GM18498 (cell line): ENCODE measurements around the gene MYO5B.

Source experiments
- ATAC-seq: cut with Tn5 transposase; IDR thresholded peaks from one replicate; pipeline ENCODE4 v1.9.1; 2021; ENCODE audit warnings: mild to moderate bottlenecking, moderate library complexity; ENCODE audit not compliant: unreplicated experiment

The MYO5B gene

DNA sequence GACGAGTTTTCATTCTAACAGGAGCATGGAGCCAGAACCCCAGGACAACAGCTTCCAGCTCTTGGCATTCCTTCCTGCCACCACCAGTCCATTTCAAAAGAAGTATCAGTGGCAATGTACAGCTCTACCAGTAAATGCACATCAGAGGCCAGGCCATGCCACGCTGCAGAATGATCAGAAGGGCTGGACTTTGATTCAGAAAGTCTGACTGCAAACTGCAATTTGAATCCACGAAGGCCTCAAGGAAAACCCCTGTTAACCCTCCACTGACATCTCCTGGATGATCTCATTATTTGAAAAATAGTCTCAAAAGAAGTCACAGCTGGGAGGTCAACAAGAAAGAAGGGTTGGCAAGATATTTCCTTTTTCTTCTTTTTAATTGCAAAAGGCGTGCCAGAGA, 119.2 kb downstream of the MYO5B start:
- no peak for ATAC-seq

DNA sequence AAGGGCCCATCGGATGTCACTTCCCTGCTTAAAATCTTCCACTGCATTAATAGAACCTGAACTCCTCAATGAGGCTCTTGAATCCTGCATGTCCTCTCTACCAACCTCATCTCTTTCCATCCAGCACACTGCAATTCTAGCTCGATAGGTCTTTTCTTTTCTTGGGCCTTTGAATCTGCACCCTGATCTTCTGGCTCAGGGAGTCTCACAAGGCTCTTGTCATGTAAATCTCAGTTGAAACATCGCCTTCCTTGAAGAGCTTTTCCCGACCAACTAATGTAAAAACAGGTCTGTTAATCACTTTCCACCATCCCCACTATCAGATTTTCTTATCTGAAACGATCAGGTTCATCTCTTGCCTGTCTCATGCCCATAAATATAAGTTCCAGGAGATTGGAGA, 120.5 kb downstream of the MYO5B start:
- no peak for ATAC-seq

DNA sequence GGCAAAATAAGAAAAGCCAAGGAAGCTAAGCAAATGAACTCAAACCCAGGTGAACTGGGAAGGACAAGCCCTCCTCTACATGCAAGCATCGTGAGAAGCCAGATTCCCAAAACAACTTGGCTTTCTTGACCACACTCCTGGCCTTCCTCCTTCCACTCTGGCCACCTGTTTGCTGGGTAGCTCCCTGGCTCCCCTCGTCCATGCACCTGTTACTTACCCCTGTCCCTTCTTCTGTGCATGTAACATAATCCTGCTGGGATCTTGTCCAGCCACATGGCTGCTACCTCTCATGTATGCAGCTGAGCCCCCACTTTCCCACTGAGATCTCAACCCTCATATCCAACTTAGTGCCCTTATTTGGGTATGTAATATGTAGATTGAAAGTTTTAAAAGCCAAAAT, 121.6 kb downstream of the MYO5B start:
- ATAC-seq = no peak

DNA sequence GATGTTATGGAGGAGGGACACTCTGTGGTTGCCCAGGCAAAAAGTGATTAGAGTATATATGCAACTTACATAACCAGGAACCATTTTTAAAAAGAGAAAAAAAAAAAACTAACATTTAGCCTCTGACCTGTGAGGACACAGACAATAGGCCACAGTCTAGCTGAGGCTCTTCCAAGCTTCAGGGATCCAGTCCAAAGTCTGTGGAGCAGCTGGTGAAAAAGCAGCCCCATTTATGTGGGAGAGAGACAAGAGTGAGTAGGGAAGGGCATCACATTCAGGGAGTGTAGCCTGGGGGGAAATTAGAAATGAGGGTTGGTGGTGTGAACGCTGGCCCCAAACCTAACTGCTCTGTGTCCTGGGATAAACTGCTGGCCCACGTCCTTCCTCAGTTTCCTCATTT, 122.8 kb downstream of the MYO5B start:
- ATAC-seq = no peak

DNA sequence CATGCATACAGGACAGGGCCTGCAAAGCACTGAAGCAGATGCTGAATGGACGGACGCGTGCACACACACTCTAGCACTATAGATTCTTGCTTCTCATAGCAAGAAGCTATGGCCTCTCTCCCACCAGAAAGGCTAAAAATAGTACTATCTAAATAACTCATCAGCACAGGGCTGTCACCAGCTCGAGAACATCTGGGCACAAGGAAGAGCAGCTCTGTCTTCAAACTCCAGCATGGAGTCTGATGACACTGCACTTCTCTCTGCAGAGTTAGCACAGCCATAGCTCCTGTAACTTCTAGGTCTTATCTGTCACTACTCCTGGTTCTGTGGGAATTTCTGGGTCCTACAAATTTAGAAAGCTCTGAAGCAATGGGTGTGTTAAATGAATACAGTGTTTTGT, 123.5 kb downstream of the MYO5B start:
- ATAC-seq = no peak

DNA sequence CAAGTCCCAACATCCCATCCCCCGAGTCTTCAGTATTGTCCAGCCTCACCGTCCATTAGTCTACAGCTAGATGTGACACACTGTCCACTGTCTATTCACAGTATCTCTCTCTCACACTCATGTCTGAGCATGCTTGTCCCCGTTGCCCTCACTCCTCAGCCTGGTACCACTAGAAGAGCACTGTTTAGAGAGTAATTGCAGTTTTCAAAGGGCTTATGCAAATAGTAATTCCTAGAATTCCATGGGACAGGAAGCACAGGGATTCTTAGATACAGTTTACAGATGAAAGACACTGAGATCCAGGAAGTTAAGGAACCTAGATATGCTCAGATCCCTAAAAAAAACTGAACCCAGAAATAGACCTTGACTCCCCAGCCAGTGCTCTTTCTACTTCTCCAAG, 125.5 kb downstream of the MYO5B start:
- ATAC-seq = no peak

DNA sequence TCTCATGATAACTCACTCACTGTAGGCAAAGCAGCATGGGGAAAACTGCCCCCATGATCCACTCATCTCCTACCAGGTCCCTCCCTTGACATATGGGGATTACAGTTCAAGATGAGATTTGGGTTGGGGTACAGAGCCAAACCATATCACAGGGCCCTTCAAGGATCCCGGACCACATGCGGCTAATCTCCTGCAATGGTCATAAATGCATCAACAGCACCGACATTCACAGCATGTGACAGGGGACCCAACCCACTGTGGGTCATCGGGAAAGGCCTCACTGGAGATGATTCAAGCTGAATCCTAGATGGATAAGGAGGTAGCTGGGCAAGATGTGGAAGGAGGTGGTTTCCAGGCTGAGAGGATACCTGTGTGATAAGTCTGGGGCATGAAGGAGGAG, 129.4 kb downstream of the MYO5B start:
- no peak for ATAC-seq

DNA sequence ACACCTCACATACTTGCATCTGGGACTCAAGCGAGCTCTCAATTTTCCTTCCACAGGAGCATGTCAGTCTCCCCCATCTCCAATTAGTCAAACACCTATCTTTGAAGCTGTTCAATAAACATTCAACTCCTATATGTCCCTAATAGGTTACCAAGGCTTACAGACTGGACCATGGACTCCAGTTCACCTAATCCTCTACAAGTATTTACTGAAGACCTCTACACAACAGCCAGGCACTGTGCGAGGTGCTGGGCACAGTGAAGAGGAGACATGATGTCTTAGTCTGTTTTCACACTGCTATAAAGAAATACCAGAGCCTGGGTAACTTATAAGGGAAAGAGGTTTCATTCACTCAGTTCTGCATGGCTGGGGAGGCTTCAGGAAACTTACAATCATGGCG, 129.9 kb downstream of the MYO5B start:
- ATAC-seq = no peak

DNA sequence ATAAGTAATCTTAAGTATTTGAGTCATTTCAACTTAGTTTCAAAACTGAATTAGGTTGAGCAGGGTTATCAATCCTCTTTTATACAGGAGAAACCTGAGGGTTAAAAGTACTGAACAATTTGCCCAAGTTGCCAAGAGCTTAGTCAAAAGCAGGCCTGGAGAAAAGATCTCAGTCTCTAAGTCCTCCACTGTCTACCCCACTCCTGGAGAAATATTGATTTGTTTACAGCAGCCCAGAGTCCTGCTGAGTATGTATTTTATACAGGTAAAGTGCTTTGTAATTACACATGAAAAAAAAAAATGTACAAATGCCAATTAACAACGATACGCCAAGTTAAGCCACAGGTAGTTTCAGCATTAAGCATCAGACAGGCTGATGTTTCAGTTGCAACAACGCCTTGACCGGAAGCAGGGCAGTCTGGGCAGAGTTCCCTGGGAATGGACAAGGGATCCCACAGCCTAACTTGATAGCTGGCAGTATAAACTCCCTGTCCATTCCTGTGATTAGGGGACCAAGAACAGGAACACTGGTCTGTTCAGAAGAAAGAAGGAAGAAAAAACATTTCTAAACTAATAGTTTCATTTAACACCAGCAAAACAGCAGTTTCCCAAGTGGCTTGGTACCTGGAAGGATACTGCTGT, 132.9 kb downstream of the MYO5B start:
- no peak for ATAC-seq

DNA sequence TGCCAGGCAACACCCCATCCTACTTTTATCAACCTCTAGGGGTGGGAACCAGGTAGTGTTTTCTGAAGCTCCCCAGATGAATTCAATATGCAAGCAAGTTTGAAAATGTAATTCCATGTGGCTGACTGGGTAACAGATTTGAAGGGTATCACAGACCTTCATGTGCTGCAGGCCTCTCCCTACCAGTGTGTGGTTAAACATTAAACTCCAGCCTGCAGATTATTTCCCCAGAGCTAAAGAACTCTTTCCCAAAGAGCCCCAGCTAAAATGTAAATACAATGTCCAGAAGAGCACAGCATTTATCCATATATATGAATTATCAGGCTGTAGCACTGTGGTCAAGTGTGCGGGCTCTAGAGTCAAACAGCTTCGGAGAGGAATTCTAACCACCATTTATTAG, 134.1 kb downstream of the MYO5B start:
- ATAC-seq = no peak

DNA sequence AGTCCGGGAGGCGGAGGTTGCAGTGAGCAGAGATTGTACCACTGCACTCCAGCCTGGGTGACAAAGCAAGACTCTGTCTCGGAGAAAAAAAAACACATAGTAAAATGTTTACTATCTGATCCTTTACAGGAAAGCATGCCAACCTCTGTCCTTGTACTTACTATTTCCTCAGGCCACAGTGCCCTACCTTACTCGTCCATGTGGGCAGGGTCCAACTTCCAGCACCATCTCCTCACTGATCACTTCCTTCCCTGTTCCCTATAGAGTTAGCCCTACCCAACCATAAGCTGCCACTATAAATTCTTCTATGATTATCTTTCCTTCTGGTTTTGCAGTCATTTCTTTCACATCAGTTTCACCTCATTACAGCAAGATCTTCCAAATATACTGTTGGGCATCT, 136.2 kb downstream of the MYO5B start:
- no peak for ATAC-seq

DNA sequence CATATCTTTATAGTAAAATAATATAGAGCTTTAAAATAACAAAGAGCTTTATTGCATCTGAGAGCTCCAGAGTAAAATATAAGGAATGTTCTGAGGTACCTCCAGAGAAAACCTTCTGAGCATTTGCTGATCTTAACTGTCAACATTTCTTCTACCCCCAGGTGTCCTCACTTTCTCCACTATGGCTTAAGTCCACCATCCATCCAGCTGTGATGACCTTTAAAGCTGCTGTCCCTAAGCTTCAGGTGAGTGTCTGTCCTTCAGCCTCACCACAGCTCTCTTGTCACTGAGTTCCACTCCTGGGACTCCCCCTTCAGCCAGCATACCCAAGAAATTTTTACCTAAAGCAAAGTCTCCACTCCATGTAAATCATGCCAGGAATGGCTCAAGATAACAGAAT, 137.9 kb downstream of the MYO5B start:
- no peak for ATAC-seq

DNA sequence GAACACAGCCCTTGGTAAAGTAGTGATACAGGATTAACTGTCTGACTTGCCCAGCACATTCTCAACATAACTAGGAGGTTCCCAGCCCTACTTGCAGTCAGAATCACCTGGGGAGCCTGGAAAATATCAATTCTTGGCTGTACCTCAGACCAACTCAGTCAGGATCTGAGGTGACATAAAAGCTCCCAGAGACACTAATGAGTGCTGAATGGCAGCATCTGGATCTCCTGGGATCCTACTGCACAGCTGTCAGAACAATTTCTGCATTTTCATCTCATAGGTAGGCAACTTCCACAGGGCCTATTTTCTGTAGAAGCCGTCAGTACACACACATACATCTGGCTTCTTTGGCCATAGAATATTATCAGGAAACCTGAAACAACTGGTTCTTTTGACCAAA, 138.8 kb downstream of the MYO5B start:
- no peak for ATAC-seq

DNA sequence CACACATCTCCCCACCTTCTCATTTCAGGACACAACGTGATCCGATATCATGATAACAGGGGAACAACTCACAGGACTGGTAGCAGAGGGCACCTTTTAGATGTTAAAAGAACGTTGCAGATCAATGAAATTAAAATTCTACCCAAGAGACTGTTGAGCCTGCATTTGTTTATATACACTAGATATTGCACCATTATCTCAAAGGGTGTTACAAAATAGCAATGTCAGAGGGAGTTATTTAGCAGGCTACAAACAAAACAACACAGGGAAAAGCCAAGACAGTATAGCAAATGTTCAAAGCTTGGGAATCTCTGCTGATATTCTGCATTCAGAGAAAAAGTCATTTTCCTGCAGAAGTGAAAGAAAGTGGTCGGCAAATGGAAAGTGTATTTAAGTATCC, 139.5 kb downstream of the MYO5B start:
- no peak for ATAC-seq

DNA sequence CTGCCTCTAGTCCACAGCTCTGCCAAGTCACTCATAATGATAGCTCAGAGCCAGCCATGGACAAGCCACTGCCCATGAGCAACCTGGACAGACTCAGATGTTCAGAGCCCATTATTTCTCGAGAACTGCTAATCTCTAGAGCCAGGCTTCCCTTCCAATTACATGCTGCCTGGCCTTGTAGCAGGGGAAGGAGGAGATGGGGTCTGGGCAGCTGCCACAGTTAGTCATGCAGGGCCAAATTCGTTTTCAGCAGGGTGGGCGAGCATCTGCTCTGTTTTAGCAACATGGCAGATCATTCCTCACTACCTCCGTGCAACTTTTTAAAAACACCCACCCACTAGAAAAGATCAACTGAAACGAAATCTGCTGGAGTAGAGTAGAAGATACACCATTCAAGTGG, 141.8 kb downstream of the MYO5B start:
- ATAC-seq = no peak

DNA sequence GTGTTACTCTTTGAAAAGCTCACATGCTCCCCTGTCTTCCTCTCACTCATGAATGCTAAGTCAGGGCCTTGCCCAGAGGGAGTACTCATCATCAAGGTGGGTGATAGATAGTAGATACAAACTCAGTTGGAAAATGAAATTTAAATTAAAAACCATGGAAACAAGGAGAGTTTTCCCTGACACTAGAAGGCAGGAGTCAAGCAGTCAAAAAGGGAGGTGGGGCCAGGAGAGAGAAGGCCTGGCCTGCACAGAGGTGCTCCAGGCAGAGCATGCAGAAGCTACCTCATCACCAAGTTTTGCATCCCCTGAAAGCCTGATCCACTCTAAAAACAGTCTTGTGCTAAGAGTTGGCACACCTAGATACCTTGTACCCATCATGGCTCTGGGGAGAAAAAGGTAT, 143.7 kb downstream of the MYO5B start:
- no peak for ATAC-seq

DNA sequence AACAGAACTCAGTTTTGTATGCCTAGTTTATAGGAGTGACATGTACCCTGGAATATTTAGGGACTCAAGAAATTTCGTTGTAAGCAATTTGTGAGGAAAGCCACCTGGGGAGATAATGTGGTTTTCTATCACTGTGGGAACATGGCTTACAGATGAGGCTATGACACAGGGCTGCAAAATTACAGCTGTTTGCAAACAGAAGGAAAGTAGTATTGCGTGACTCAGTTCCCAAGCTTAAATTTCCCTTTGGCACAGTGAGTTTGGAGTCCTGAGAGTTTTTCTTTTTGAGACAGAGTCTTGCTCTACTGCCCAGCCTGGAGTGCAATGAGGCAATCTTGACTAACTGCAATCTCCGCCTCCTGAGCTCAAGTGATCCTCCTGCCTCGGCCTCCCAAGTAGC, 149.8 kb downstream of the MYO5B start:
- ATAC-seq = no peak

DNA sequence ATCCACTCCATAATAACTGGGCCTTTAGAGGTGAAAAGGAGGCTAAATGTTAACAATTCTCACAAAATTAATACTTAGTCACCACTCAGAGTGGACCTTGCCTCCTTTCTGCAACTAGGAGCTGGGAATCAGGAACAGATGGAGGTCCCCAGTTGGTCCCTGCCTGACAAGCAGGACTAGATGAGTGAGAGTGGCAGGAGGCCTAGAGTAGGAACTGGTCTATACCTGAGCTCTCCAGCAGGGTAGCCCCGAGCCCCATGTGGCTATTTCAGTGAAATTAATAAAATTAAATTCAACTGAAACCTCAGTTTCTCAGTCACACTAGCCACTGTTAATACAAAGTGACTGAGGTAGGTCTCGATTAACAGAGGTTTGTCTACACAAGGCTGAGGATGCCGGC, 150.5 kb downstream of the MYO5B start:
- ATAC-seq = no peak

DNA sequence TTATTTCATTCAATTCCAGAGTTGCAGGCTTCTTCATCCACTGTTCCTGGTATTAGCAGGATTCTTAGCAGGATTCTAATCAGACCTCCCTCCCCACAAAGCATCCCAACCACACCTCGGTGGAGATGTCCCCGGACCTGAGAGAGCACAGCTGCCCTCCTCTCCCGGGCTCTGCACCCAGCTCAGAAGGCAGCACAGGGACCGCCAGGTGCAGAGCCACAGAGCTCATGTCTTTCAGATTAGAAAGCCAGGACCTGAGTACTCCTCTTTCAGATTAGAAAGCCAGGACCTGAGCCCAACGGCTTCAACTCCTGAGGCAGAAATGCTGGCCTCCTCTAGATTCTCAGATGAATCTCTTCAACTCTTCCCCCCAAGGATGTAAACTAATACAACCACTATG, 152.3 kb downstream of the MYO5B start:
- ATAC-seq = no peak

DNA sequence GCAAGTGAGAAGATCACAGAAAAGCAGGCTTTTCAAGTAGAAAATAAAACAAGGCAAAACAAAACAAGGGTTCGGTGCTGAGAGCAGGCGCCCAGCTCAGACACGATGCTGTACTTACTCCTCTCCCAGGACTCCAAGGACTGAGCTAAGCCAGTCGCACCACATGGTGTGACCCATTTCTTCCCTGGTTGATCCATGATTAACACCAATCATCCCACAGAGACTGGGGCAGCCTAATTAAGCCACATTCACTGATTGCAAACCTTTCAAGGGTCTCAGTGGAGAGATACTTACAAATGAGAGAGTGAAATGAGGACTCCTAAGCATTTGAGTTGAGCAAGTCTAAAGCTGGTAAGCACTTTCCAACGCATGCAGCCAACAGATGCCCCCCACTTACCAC, 155.2 kb downstream of the MYO5B start:
- no peak for ATAC-seq

DNA sequence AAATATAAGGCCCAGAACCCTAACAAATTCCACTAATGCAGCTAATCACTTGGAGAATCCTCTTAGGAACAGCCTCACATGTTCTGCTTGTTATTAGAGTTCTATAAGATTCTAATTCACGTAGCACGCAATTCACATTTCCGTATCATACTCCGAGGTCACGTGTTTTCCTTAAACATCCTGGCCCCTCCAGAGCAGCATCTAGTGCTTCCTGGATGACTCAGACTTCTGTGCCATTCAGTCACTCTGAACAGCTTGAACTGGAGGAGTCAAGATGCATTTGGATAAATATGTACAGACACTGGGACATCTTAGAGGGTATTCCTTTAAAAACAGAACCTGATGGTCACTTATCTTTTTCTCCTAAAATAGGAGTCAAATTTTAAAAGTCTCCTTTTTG, 156.5 kb downstream of the MYO5B start:
- ATAC-seq = no peak

DNA sequence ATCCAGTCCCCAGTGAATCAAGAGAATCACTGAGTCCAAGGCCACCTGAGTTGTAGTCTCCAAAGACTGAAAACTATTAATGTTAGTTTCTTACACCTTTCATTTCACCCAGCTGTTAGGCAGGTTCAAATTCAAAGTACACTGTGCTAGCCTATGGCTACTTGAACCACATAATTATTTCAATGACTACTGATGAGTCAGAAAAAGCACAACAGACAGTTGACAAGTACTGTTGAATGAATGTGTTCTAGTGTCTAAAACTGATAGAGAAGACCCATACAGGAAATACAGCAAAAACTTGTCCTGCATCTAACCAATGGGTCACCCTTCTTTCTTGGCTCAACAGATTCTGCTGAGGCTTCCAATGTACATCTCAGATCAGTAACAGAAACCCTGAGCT, 160.9 kb downstream of the MYO5B start:
- no peak for ATAC-seq

DNA sequence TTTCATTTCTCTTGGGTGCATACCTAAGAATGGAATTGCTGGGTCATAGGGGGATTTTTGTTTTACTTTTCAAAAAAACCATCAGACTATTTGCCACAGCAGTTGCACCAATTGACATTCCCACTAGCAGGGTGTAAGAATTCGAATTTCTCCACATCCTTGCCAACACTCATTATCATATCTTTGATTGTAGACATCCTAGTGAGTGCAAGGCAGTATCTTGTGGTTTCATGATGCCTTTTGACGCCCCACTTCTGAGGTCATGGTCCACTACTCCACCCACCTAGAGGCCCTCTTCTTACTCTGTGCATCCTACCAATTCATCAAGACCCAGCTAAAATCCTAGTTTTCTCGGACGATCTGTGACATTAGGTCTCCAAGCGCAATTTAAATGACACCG, 161.9 kb downstream of the MYO5B start:
- ATAC-seq = no peak

DNA sequence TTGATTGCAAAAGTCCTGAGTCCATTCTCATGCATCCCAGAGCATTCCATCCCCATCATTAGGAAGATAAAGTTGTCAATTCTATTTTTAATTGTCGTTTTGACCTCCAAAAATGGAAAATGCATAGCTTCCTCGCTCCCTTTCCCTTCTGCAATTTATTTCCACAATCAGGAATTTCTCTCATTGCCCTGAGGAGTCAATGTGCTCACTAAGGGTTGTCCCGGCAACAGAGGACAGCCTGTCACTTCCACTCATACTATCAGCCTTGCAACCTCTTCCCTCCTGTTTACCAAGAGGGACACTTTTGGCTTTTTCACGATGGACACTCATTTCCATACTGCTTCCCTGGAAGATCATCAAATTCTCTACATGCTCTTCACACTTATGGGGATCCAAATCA, 164.8 kb downstream of the MYO5B start:
- ATAC-seq = no peak
